ENCODE data around the gene NTN4.

DNA sequence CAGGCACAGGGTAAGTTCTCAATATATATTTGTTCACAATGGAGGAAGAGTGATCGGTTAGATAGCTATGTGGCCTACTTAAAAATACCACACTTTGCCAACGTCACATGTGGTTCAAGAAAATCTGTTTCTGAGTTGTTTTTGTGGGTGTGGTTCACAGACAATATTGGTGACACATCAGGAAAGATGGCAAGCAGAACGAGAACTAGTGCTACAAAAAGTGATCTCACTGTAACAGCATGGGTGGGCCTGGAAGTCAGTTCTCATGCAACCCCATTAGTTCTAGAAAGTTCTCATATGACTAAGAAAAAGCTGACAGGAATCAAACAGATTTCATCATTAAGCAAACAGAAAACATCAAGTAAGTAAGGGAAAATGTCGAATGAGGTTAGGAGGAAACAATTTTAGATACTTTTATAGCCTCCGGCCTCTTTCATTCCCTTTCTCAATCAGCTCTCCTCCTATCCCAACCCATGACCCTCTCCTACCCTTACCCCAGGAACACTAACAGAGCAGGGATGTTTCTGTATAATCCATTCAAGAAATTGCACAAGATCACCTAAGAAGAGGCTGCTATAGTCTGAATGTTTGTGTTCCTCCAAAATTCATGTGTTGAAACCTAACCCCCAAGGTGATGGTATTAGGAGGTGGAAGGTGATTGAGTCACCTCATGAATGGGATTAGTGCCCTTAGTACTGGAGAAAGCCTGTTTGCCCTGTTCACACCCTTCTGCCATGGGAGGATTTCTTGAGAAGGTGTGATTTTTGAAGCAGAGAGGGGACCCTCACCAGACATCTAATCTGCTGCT, 15.5 kb upstream of the NTN4 start:
- TF ChIP-seq, protein P1, sequence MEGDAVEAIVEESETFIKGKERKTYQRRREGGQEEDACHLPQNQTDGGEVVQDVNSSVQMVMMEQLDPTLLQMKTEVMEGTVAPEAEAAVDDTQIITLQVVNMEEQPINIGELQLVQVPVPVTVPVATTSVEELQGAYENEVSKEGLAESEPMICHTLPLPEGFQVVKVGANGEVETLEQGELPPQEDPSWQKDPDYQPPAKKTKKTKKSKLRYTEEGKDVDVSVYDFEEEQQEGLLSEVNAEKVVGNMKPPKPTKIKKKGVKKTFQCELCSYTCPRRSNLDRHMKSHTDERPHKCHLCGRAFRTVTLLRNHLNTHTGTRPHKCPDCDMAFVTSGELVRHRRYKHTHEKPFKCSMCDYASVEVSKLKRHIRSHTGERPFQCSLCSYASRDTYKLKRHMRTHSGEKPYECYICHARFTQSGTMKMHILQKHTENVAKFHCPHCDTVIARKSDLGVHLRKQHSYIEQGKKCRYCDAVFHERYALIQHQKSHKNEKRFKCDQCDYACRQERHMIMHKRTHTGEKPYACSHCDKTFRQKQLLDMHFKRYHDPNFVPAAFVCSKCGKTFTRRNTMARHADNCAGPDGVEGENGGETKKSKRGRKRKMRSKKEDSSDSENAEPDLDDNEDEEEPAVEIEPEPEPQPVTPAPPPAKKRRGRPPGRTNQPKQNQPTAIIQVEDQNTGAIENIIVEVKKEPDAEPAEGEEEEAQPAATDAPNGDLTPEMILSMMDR (conservative IDR thresholded peaks at IDR 0.05; ENCODE audit: low read depth, low read length) = no peak
- TF ChIP-seq EZH2 (IDR thresholded peaks at IDR 0.05; ENCODE audit: borderline replicate concordance, low read depth, low read length, poor library complexity, severe bottlenecking) = no peak
